Panc1 (cell line): ENCODE data around the gene MTHFD2.

Source experiments
- SIN3A ChIP-seq: IDR thresholded peaks from 2 replicates; pipeline ENCODE4 v1.6.1; 2012; ENCODE audit warnings: low read depth, mild to moderate bottlenecking, low read length, moderate library complexity, borderline replicate concordance; ENCODE audit not compliant: insufficient read depth
- TF ChIP-seq, protein P1 (sequence below): fragments of 450-650 bp; IDR thresholded peaks from 2 replicates; pipeline ENCODE4 v1.5.1; 2017; ENCODE audit warnings: mild to moderate bottlenecking

DNA sequence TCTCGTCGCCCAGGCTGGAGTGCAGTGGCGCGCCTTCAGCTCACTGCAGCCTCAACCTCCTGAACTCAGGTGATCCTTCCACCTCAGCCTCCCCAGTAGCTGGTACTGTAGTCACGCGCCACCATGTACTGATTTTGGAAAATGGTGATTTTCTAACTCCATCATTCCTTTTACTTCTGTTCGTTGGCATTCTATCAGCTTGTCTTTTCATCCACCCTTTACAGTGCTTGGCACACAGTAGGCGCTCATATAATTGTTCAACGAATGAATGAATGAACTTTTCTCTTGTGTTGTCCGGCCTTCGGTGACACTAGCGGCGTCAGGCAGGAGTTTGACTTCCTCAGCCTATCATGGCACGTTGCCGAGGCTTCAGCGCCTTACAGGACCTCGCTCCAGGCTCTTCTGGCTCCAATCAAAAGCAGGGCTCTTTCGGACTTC, 373 bp upstream of the MTHFD2 start:
- TF ChIP-seq, protein P1, sequence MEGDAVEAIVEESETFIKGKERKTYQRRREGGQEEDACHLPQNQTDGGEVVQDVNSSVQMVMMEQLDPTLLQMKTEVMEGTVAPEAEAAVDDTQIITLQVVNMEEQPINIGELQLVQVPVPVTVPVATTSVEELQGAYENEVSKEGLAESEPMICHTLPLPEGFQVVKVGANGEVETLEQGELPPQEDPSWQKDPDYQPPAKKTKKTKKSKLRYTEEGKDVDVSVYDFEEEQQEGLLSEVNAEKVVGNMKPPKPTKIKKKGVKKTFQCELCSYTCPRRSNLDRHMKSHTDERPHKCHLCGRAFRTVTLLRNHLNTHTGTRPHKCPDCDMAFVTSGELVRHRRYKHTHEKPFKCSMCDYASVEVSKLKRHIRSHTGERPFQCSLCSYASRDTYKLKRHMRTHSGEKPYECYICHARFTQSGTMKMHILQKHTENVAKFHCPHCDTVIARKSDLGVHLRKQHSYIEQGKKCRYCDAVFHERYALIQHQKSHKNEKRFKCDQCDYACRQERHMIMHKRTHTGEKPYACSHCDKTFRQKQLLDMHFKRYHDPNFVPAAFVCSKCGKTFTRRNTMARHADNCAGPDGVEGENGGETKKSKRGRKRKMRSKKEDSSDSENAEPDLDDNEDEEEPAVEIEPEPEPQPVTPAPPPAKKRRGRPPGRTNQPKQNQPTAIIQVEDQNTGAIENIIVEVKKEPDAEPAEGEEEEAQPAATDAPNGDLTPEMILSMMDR: no peak
- TF ChIP-seq SIN3A: no peak
